ENCODE measurements around the gene TSFM.

- TF ChIP-seq CTCF (IDR thresholded peaks at IDR 0.05; ENCODE audit: low read depth, low read length, poor library complexity, severe bottlenecking) (no peak), EZH2phosphoT487 (IDR thresholded peaks at IDR 0.05; ENCODE audit: borderline replicate concordance, low read length) (no peak)
Observed at GRCh38 chr12:57770734-57771133, 11.9 kb upstream of the TSFM start.

Data from DOHH2 (cell line).